Right lung (tissue), 10 donors: ENCODE data around the gene HBEGF. TPM values are rescaled to one million over a fixed set of nuclear protein-coding genes. Genes with fewer than 3 reads are reported as not detected.

Experiments
- DNase-seq, 2 donors: peaks; one replicate each; pipeline ENCODE4 v3.0.0-alpha.2; 2013
- long read RNA-seq, 8 donors: transcript quantifications; one replicate each; lab custom pipeline, GENCODE V29; 2026
- polyA plus RNA-seq, 5 donors: library from polyadenylated mRNA; unstranded; fragments of 120-200 nt; gene quantifications; one replicate each; pipeline versions ENCODE4 v1.2.1 to v1.2.3, GENCODE V29; 2013; ENCODE audit warnings: inconsistent platforms in 1 of 5, low replicate concordance in 1 of 5; ENCODE audit not compliant: insufficient read length in 5 of 5, insufficient read depth in 1 of 5

HBEGF gene, protein sequence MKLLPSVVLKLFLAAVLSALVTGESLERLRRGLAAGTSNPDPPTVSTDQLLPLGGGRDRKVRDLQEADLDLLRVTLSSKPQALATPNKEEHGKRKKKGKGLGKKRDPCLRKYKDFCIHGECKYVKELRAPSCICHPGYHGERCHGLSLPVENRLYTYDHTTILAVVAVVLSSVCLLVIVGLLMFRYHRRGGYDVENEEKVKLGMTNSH
- 1 to 10 TPM; 5.7 to 9.6 (median 7.6) TPM for polyA plus RNA-seq
- long read RNA-seq, donor 1, partial matches to known transcripts: 0 of 2 reads
- long read RNA-seq, donor 1, other reads (novel, unspliced or antisense): 0 of 2 reads
- long read RNA-seq, donor 2: 0 reads
- long read RNA-seq, donor 3, partial matches to known transcripts: 0 of 2 reads
- long read RNA-seq, donor 3, other reads (novel, unspliced or antisense): 0 of 2 reads
- long read RNA-seq, donor 4: 0 reads
- long read RNA-seq, donor 5, partial matches to known transcripts: 0 of 2 reads
- long read RNA-seq, donor 5, other reads (novel, unspliced or antisense): 0 of 2 reads
- long read RNA-seq, donor 6, partial matches to known transcripts: 0 of 2 reads
- long read RNA-seq, donor 6, other reads (novel, unspliced or antisense): 0 of 2 reads
- long read RNA-seq, donor 7, partial matches to known transcripts: 0 of 2 reads
- long read RNA-seq, donor 7, other reads (novel, unspliced or antisense): 0 of 2 reads
- long read RNA-seq, donor 8, partial matches to known transcripts: 0 of 1 reads
- long read RNA-seq, donor 8, other reads (novel, unspliced or antisense): 0 of 1 reads

DNA sequence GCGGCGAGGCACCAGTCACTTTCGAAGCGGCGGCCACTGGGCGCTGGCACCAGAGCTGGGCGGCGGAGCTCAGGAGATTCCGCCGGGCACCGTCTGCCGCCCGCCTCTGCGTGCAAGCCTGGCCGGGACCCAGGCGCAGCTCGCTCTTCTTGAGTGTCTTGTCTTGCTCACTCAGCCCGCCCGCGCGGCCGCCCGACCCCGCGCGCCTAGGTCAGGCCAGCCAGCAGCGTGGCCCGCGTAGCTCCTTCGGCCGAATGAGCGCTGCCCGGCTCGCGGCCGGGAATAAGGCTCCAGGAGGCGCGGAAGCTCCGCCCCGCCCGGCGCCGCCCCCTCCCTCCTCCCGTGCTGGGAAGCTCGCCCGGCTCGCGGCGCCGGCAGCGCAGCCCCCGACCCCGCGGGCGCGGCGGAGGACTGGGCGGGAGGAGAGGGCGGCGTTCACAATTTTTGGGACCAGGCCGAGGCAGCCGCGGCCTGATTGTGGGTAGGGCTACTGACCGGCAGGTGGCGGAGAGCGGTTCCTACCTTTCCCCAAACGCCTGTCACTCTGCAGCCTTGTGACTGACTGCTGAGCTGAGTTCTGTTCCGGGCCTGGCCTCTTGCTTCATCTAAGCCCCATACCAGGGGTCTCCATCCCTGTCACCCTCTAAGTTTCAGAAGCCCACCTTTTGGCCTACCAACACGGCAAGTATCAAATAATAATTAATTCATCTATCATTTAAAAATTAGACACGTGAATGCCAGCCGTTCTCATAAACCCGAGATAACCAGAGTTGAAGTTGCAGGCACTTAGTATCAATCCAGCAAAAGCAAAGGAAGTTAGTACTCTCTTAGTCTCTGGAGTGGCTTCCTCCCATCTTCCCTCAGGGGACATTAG lies at the start of gene HBEGF:
Gene HBEGF (minus strand): TSS at position 256 of the 874 bp plus-strand sequence. CDS start 275 bp downstream, outside the sequence.
- DNase-seq: peak; percentile 77 to 80

DNA sequence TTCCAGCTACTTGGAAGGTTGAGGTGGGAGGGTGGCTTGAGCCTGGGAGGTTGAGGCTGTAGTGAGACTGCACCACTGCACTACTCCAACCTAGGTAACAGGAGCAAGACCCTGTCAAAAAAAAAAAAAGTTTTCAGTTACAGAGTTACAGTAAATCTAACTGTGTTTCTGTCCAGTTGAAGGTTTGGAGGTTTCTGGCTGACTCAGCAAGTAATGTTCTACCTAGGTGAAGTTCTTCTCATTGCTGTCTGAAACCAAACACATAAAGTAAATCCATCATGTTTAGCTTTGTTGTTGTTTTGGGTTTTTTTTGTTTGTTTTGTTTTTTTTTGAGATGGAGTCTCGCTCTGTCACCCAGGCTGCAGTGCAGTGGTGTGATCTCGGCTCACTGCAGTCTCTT lies 47.3 kb upstream of the HBEGF start:
- DNase-seq: no peak

DNA sequence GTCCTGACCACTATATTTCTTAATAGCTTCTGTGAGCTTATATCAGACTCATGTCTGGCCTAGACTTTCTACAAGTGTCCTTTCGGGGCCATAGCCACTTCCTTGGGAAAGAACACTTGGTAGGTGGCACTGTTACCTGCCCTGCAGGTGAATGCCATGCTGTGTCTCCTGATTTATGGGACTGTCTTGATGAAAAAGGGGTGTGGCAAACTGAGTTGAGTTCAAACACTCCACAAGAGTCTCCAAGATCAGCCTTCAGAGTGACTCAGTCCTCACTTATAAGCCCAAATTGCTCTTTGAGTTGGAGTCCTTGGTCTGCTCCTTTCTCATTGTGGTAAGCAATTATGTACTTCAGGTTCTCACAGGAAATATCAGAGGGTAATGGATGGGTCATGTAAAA lies 45.3 kb upstream of the HBEGF start:
- DNase-seq: no peak

DNA sequence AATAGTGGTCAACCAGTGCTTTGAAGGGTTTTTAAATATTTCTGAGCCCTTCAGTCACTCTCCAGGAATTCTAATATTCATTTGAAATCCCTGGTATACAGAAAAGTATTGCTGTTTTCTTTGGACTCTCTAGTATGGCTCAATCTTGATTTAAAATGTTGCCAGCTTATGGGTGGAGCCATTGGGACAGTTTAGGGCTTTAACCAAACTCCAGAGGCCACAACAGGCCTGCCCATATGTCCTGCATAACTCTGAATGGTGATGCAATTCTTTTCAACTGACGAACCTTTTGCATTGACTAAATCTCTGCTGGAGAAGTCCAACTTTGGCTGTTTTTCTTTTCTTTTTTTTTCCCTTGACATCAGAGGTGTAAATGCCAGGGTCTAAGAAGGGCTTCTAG lies 44.9 kb upstream of the HBEGF start:
- DNase-seq: no peak

DNA sequence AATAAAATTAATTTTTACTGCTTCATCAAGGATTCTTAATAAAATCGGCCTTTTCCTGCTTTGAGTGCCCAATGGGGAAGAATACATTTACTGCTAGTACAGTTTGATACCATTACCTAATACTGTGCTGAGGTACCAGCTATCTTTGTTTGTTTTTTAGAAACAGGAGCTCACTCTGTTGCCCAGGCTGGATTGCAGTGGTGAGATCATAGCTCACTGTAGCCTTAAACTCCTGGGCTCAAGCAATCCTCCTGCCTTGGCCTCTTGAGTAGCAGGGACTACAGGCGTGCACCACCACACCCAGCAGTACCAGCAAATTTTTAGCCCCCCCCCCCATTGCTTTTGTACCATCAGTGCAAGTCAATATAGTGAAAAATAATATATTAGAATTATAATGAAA lies 41.6 kb upstream of the HBEGF start:
- no peak for DNase-seq

DNA sequence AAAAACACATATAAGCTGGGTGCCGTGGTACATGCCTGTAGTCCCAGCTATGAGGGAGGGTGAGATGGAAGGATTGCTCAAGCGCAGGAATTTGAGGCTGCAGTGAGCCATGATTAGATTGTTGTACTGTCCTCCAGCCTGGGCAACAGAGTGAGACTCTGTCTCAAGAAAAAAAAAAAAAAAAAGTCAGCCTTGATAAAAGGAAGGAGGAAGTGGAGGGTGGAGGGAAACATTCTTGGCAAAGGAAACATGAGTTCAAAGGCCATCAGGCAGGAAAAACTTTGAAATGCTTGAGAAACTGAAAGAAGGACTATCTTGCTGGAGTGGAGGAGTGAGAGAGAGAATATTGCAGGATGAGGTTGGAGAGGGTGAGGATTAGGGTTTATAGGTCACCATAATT lies 36.9 kb upstream of the HBEGF start:
- no peak for DNase-seq

DNA sequence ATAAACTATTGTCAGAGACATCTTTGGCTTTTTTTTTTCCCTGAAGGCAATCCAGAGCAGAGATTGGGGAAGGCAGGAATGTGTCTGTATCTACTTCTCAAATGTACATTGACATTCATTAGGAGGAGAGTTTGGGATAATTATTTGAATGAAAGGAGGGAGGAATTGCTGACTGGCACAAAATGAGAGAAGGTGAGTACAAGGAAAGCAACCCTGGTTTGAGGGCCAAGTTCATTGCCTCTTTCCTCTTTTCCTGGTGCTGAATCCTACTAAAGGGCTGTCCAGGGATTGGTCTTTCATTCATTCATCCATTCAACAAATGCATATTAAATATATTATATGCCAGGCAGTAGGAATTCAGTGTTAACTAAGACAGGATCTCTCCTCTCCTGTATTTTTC lies 36.5 kb upstream of the HBEGF start:
- DNase-seq: no peak

DNA sequence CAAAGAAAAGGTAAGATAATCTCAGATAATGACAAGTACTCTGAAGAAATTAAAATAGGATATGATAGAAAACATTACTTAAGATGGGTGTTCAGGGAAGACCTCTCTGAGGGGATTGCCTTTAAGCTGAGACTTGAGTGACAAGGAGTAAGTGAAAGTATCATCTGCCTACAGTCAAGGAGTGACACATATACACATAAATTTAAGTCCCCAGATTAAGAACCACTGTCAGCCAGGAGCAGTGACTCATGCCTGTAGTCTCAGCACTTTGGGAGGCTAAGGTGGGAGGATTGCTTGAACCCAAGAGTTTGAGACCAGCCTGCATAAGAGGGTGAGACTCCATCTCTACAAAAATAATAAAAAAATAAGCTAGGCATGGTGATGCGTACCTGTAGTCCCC lies 35.6 kb upstream of the HBEGF start:
- DNase-seq: no peak

DNA sequence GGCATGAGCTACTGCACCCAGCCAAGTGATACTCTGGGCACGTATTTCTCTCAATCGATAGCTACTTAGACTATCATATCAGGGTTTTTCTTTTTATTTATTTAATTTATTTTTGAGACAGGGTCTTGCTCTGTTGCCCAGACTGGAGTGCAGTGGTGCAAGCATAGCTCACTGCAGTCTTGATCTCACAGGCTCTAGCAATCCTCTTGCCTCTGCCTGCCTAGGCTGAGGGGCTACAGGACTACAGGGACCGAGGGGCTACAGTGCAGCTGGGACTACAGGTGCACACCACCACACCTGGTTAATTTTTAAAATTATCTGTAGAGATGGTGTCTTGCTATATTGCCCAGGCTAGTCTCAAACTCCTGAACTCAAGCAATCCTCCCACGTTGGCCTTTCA lies 34.9 kb upstream of the HBEGF start:
- DNase-seq: no peak

DNA sequence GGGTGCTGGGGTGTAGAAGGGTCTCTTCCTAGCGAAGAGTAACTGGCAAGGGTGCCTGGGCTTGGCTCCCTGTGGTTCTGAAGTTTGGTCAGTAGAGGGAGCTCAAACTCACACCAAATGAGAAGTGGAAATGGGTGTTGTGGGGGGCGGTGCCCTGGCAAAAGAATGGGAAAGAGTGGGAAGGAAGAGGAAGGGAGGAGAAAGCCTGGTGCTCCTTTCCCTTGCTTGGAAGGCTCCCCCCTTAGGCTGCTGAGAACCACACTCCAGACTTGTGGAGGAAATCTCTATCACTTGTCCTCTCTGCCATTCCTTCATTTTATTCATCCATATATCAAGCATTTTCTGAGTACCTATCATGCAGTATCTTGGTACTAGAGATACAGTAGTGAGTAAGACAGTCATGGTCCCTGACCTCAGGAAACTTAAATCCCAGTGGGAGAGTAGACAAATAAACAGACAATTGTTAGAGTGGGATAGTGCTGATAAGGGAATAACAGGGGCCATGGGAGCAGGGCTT lies 26.6 kb upstream of the HBEGF start:
- DNase-seq: peak; percentile 62 to 70

DNA sequence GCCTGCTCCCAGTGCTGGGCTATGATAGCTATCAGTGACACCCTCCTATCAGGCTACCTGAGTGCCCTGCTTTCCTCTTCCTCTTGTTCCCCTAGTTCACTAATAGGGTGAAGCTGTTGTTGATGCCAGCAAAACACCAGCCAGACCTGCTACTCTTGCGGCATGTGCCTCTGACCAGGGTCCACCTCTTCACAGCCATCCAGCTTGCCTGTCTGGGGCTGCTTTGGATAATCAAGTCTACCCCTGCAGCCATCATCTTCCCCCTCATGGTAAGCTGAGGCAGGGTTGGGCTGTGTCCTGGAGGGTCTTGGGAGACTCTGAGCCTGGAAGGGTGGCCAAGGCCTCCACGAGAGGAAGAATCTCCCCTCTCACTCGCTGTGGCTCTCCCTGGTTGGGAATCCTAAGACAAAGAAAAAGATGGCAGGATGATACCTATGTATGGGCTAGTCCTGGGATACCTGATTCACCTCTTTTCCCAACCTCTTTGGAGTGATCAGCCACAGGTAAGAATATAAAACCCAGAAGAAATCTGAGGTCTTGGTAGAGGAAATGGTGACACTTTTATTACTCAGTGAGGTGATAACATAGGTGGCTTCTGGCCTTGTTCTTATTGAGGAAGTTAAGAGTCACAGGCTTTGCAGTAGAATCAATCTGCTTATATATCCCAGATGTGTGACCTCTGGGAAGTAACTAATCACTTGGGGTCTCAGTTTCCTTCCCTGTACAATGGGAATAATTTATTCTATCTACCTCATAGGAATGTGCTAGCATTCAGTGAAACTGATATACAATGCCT lies 25.2 kb upstream of the HBEGF start:
- DNase-seq: no peak

DNA sequence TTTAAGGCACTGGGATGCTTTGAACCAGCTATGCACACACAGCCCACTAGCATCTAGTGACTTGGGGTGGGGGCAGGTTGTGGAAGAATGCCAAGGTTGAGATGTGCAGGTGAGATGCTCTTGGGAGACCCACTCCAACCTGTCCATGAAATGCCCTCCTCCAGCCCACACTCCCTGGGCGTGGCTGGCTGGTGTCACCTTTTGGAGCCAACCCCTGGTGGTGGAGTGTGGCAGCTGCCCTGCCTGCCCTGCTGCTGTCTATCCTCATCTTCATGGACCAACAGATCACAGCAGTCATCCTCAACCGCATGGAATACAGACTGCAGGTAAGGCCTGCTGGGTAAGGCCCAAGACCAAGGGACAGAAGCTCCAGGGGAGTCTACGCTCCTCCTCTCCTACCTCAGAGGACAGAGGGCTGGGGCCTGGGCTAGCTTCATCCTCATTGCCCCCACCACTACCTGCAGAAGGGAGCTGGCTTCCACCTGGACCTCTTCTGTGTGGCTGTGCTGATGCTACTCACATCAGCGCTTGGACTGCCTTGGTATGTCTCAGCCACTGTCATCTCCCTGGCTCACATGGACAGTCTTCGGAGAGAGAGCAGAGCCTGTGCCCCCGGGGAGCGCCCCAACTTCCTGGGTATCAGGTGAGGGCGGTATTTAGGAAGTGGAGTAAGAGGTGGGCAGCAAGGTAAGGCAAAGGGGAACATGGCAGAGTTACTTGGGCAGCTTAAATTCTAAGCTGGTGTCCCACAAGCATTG lies 21.0 kb upstream of the HBEGF start:
- DNase-seq: no peak

DNA sequence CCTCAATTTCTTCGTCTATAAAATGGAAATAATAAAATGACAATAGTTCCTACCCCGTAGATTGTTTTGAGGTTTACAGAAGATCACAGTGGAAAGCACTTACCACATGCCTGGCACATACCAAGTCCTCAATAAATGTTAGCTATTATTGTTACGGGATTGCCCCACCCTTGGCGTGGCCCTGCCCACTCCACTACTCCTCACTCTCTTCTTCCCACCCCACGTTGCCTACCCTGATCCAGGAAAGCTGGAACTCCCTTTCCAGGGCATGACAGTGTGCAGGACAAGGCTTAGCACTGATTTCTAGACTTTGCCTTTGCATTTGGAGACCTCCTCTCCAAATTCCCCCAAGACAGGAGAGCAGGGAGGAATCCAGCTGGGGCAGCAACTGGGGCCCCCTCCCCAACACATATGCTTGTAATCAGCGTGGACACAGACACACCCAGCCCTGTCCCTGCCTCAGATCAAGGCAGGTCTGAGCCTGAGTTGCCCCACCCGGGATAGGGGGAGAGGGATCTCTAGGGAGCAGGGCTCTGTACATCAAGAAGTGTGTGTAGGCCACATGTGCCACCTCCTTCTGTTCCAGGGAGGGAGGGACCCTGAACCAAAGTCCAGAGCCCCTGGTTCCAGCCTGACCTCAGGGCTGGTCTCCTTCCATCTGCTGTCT lies 20.3 kb upstream of the HBEGF start:
- no peak for DNase-seq

DNA sequence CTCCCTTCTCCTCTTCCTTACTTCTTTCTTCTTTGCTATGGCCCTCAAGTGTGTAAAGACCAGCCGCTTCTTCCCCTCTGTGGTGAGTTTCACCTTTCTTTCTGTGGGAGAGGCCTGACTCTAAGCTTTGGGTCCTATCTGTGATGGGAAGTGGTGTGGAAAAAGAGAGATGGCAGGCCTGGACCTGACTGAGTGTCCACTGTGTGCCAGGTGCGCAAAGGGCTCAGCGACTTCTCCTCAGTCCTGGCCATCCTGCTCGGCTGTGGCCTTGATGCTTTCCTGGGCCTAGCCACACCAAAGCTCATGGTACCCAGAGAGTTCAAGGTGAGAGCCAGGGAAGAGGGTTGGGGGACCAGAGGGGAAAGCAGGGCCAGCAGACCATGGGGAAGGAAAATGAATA lies 19.5 kb upstream of the HBEGF start:
- DNase-seq: no peak

DNA sequence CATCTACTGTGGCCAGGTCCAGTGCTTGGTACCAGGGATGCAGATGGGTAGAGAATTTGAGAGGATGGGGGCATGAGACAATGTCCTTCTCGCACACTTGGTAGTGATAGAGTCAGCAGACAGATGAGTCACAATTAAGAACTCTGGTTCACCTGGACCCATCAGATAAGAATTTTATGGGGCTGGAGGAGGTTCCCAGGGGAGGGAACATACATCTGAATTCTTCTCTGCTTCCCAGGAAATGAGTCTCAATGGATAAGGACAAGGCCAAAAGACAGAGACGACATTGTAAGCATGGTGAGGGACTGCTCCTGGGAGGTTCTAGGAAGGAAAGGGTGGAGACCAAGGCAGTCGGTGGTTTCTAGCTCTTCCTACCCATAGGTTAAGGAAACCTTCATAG lies 18.9 kb upstream of the HBEGF start:
- no peak for DNase-seq

DNA sequence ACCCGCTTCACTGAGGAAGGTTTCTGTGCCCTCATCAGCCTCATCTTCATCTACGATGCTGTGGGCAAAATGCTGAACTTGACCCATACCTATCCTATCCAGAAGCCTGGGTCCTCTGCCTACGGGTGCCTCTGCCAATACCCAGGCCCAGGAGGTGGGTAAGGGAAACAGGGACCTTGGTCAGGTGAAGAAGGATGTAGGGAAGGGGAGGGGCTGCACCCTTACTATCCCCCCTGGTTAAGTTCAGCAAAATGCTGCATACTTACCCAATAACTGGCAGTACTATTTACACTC lies 18.0 kb upstream of the HBEGF start:
- DNase-seq: no peak

DNA sequence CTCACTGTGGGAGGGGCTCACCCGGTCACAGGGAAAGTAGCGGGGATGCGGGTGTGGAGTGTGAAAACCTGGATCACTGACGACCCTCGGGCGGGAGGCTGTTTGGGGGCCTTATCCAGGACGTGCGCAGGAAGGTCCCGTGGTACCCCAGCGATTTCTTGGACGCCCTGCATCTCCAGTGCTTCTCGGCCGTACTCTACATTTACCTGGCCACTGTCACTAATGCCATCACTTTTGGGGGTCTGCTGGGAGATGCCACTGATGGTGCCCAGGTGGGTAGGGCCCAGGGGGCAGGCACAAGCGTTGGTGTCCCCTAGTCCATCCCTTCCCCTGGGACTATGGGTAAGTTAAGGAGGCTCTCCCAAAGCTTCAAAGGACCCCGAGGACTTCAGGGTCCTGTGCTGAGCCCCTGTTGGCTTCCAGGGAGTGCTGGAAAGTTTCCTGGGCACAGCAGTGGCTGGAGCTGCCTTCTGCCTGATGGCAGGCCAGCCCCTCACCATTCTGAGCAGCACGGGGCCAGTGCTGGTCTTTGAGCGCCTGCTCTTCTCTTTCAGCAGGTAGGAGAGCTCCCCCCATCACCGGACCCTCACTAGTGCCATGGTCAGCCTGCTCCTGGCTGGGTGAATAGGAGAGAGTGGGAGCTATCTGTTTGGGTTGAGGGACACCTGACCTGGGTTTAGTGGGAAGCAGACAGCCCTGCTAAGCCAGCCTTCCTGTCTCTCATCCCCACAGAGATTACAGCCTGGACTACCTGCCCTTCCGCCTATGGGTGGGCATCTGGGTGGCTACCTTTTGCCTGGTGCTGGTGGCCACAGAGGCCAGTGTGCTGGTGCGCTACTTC lies 17.4 kb upstream of the HBEGF start:
- no peak for DNase-seq

DNA sequence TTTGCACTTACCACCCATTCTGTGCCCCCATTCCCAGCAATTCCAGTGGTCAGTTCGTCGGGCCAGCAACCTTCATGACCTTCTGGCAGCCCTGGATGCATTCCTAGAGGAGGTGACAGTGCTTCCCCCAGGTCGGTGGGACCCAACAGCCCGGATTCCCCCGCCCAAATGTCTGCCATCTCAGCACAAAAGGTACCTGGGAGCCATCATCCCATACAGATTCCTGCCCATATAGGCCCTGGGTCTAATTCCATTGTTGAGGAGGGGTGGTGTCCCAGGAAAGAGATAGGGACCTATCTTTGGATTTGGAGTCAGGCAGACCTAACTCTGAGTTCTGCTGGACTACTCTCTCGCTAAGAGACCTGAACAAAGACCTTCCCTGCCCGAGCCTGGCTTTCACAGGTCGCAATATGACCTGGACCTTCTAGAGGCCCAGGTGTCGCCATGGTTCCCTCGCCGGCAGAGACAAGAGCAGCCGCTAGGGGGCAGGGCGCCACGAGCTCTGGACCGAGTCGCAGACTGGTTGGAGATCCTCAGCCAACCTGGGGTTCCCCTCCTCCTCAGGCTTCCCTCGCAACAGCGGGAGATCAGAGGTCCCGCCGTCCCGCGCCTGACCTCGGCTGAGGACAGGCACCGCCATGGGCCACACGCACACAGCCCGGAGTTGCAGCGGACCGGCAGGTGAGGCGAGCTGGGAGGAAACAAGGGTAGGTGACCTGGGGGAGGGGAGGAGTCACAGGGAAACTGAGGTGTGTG lies 16.6 kb upstream of the HBEGF start:
- DNase-seq: peak in 1 of 2 donors; percentile 47
